Esophagus muscularis mucosa (tissue), 4 donors: ENCODE results near the gene CPLANE2. TPM values are rescaled to one million over a fixed set of nuclear protein-coding genes. Genes with fewer than 3 reads are reported as not detected.
"Not testable (repeated sequence)": the region's sequence is repeated elsewhere in the genome, so short reads cannot be mapped to it uniquely, and the experiment has no call there.

Experiments
- DNase-seq: peaks from one replicate; pipeline ENCODE4 v3.0.0-alpha.2; 2017; ENCODE audit errors: extremely low spot score
- H3K27ac ChIP-seq, 4 donors: fragments of 200-600 bp; sonication (generic); replicated peaks in 1 of 4; 1 replicate in 3 of 4; 2 replicates in 1 of 4; pipeline ENCODE4 v1.5.1; 2016 to 2019; ENCODE audit warnings: mild to moderate bottlenecking in 1 of 4
- H3K27me3 ChIP-seq, 4 donors: fragments of 200-600 bp; sonication (generic); one replicate each; pipeline versions ENCODE4 v1.5.1 to v1.6.0; 2016 to 2019
- H3K36me3 ChIP-seq, 4 donors: fragments of 200-600 bp; sonication (generic); one replicate each; pipeline ENCODE4 v1.5.1; 2016 to 2019
- H3K4me1 ChIP-seq, 4 donors: fragments of 200-600 bp; sonication (generic); one replicate each; pipeline ENCODE4 v1.5.1; 2016 to 2019
- H3K4me3 ChIP-seq, 4 donors: fragments of 200-600 bp; sonication (generic); 1 replicate in 2 of 4; 2 replicates in 2 of 4; pipeline ENCODE4 v1.5.1; 2016 to 2019; ENCODE audit warnings: mild to moderate bottlenecking in 4 of 4, moderate library complexity in 1 of 4
- H3K9me3 ChIP-seq, 4 donors: fragments of 200-600 bp; sonication (generic); 1 replicate in 3 of 4; 2 replicates in 1 of 4; pipeline ENCODE4 v1.5.1; 2016 to 2019
- CTCF ChIP-seq, 3 experiments: fragments of 200-600 bp in 2 of 3; fragments of 450-650 bp in 1 of 3; sonication (generic) in 2 of 3; IDR thresholded peaks; one replicate each; pipeline ENCODE4 v1.5.1; 2017 to 2019; ENCODE audit warnings: antibody characterized with exemption in 3 of 3, mild to moderate bottlenecking in 2 of 3, moderate library complexity in 1 of 3
- EP300 ChIP-seq: sonication (generic); formaldehyde crosslinking; IDR thresholded peaks from one replicate; pipeline ENCODE4 v1.6.1; 2017; ENCODE audit warnings: antibody characterized with exemption
- POLR2A ChIP-seq: fragments of 450-650 bp; IDR thresholded peaks from one replicate; pipeline ENCODE4 v1.6.1; 2017; ENCODE audit warnings: antibody characterized with exemption, moderate library complexity, mild to moderate bottlenecking, low read depth
- POLR2AphosphoS5 ChIP-seq, 2 donors: sonication (generic); formaldehyde crosslinking; IDR thresholded peaks; one replicate each; pipeline ENCODE4 v1.6.1; 2017; ENCODE audit warnings: antibody characterized with exemption in 2 of 2
- WGBS: methylation state at CpG from one replicate; pipeline ENCODE4 v1.1.5; 2018; 5-methylcytosine and 5-hydroxymethylcytosine counted together
- intact Hi-C: fragments of 100-400 bp; cut with DNase I; formaldehyde crosslinking; loops from one replicate; pipeline ENCODE4 v1.15.1; 2023
- total RNA-seq, 4 donors: library from RNA; depleted of rRNA; stranded (reverse); fragments of >200 nt; gene quantifications; one replicate each; pipeline versions ENCODE4 v1.1.0 to v1.2.1, GENCODE V29; 2016

The CPLANE2 gene
- total RNA-seq, 4 donors from 2014 or later, result 7.5 to 26.0 (median 12.2) TPM

GRCh38 chr1:16247441-16247840 is 10.5 kb upstream of the CPLANE2 start:
- Histone ChIP-seq H3K27me3 (no peaks in the 10 kb centered on the region), H3K9me3 (no peaks in the 10 kb centered on the region), H3K36me3 (peaks cover 0 to 39% (median 30%) of the 10 kb centered on the region in 4 donors), H3K27ac (peak overlapping the region; percentile 78 to 85 (median 80)), H3K4me3 (no peak overlapping the region), H3K4me1 (peaks cover 67 to 73% (median 70%) of the 10 kb centered on the region in 4 donors)
- WGBS, result 67% methylated on average over 2 of the region's 2 CpGs
- intact Hi-C loops, result loop anchor here (5.0 kb wide), 2 partner anchors 40 to 115 kb away; no protein-coding TSS in a partner anchor
- DNase-seq, result no peak
- TF ChIP-seq CTCF (IDR thresholded peaks at IDR 0.05), result no peak
- no peak for TF ChIP-seq EP300
- TF ChIP-seq POLR2A, result no peak
- TF ChIP-seq POLR2AphosphoS5 (IDR thresholded peaks at IDR 0.05), result no peak

- Histone ChIP-seq H3K4me3 (no peak overlapping the region), H3K9me3 (no peaks in the 10 kb centered on the region), H3K27ac (peak overlapping the region; percentile 78 to 85 (median 80)), H3K4me1 (peaks cover 67 to 73% (median 70%) of the 10 kb centered on the region in 4 donors), H3K36me3 (peaks cover 0 to 34% (median 25%) of the 10 kb centered on the region in 4 donors), H3K27me3 (no peaks in the 10 kb centered on the region)
- intact Hi-C loops, result loop anchor here (5.0 kb wide), 2 partner anchors 40 to 115 kb away; no protein-coding TSS in a partner anchor
- WGBS, result 88% methylated on average over 5 of the region's 5 CpGs
- no peak for DNase-seq
- TF ChIP-seq CTCF (IDR thresholded peaks at IDR 0.05) (no peak), EP300 (no peak), POLR2A (no peak), POLR2AphosphoS5 (IDR thresholded peaks at IDR 0.05) (no peak)
These were observed 10.0 kb upstream of the CPLANE2 start for GRCh38 chr1:16246961-16247360.

GRCh38 chr1:16246239-16246638 is 9.3 kb upstream of the CPLANE2 start:
- H3K36me3 ChIP-seq, result peaks cover 0 to 26% (median 18%) of the 10 kb centered on the region in 4 donors
- not testable (repeated sequence) for H3K4me3 ChIP-seq, H3K27me3 ChIP-seq, DNase-seq, H3K9me3 ChIP-seq
- H3K27ac ChIP-seq, result peak overlapping the region in 2 of 4 donors; percentile 80 to 85
- H3K4me1 ChIP-seq, result peaks cover 60 to 67% (median 65%) of the 10 kb centered on the region in 4 donors
- intact Hi-C loops, result loop anchor here (5.0 kb wide), 2 partner anchors 39 to 116 kb away; no protein-coding TSS in a partner anchor
- 89% methylated on average over 1 of the region's 1 CpG for WGBS

- H3K4me3 ChIP-seq, result no peak overlapping the region
- peaks cover 0 to 20% (median 12%) of the 10 kb centered on the region in 4 donors for H3K36me3 ChIP-seq
- peaks cover 54 to 61% (median 59%) of the 10 kb centered on the region in 4 donors for H3K4me1 ChIP-seq
- H3K27ac ChIP-seq, result peak overlapping the region in 2 of 4 donors; percentile 43 to 85
- no peaks in the 10 kb centered on the region for H3K27me3 ChIP-seq
- intact Hi-C loops, result loop anchor here (2.0 to 5.0 kb wide), 3 partner anchors 38 to 165 kb away; no protein-coding TSS in a partner anchor
- no peak for DNase-seq
- no peak for TF ChIP-seq POLR2A
- no peak for TF ChIP-seq EP300
- no peak for TF ChIP-seq CTCF (IDR thresholded peaks at IDR 0.05)
- no peak for TF ChIP-seq POLR2AphosphoS5 (IDR thresholded peaks at IDR 0.05)
- H3K9me3 ChIP-seq, result no peaks in the 10 kb centered on the region
- 88% methylated on average over 7 of the region's 9 CpGs for WGBS
These were observed 8.7 kb upstream of the CPLANE2 start for GRCh38 chr1:16245476-16246196.

GRCh38 chr1:16244650-16245285 is 7.8 kb upstream of the CPLANE2 start:
- no peaks in the 10 kb centered on the region for H3K9me3 ChIP-seq
- no peak overlapping the region for H3K4me3 ChIP-seq
- TF ChIP-seq CTCF (IDR thresholded peaks at IDR 0.05) (no peak), POLR2AphosphoS5 (IDR thresholded peaks at IDR 0.05) (no peak), EP300 (no peak), POLR2A (no peak)
- H3K27me3 ChIP-seq, result no peaks in the 10 kb centered on the region
- peaks cover 46 to 53% (median 51%) of the 10 kb centered on the region in 4 donors for H3K4me1 ChIP-seq
- peaks cover 0 to 20% (median 11%) of the 10 kb centered on the region in 4 donors for H3K36me3 ChIP-seq
- H3K27ac ChIP-seq, result peak overlapping the region; percentile 17 to 55 (median 37)
- 76% methylated on average over 6 of the region's 8 CpGs for WGBS
- intact Hi-C loops, result loop anchor here (2.0 to 5.0 kb wide), 3 partner anchors 37 to 164 kb away; no protein-coding TSS in a partner anchor
- no peak for DNase-seq
